Spleen (tissue), 11 donors: Measurements from ENCODE around the gene NYNRIN. TPM values are rescaled to one million over a fixed set of nuclear protein-coding genes. Genes with fewer than 3 reads are reported as not detected.
A peak's percentile ranks its signal among the peaks of the same experiment; 100 is the strongest.

ENCODE experiments used
- DNase-seq: peaks from one replicate; pipeline ENCODE4 v3.0.0-alpha.2; 2020
- H3K27ac ChIP-seq, 8 donors: fragments of 200-600 bp; sonication (generic) in 7 of 8; 1 replicate in 4 of 8; 2 replicates in 4 of 8; pipeline versions ENCODE4 v1.5.0 to v1.8.0; 2016 to 2021; ENCODE audit warnings: inconsistent platforms in 4 of 8, mild to moderate bottlenecking in 4 of 8, moderate library complexity in 1 of 8
- H3K27me3 ChIP-seq, 7 donors: fragments of 200-600 bp; sonication (generic) in 6 of 7; replicated peaks in 1 of 7; 1 replicate in 4 of 7; 2 replicates in 3 of 7; pipeline versions ENCODE4 v1.5.0 to v1.8.0; 2016 to 2021; ENCODE audit warnings: inconsistent platforms in 3 of 7, mild to moderate bottlenecking in 1 of 7
- H3K36me3 ChIP-seq, 6 donors: fragments of 200-600 bp; sonication (generic) in 5 of 6; 1 replicate in 4 of 6; 2 replicates in 2 of 6; pipeline versions ENCODE4 v1.5.0 to v1.8.0; 2016 to 2021; ENCODE audit warnings: inconsistent platforms in 2 of 6
- H3K4me1 ChIP-seq, 6 donors: fragments of 200-600 bp; sonication (generic) in 5 of 6; 1 replicate in 3 of 6; 2 replicates in 3 of 6; pipeline versions ENCODE4 v1.5.0 to v1.8.0; 2016 to 2021; ENCODE audit warnings: inconsistent platforms in 3 of 6
- H3K4me3 ChIP-seq, 8 donors: fragments of 200-600 bp; sonication (generic) in 7 of 8; 1 replicate in 4 of 8; 2 replicates in 4 of 8; pipeline versions ENCODE4 v1.5.0 to v1.8.0; 2016 to 2021; ENCODE audit warnings: inconsistent platforms in 4 of 8, mild to moderate bottlenecking in 4 of 8, moderate library complexity in 2 of 8
- H3K9me3 ChIP-seq, 8 donors: fragments of 200-600 bp; sonication (generic) in 7 of 8; 1 replicate in 4 of 8; 2 replicates in 4 of 8; pipeline versions ENCODE4 v1.5.0 to v1.8.0; 2016 to 2021; ENCODE audit warnings: inconsistent platforms in 4 of 8
- CTCF ChIP-seq, 11 experiments: fragments of 200-600 bp in 7 of 11; fragments of 450-650 bp in 4 of 11; sonication (generic) in 4 of 11; IDR thresholded peaks in 8 of 11; conservative IDR thresholded peaks in 3 of 11; 1 replicate in 7 of 11; 2 replicates in 4 of 11; pipeline versions ENCODE4 v1.4.0 to v1.8.0; 2016 to 2021; ENCODE audit warnings: antibody characterized with exemption in 11 of 11, inconsistent platforms in 4 of 11, mild to moderate bottlenecking in 1 of 11
- POLR2A ChIP-seq, 3 donors: fragments of 450-650 bp; IDR thresholded peaks; one replicate each; pipeline ENCODE4 v1.5.1; 2017; ENCODE audit warnings: antibody characterized with exemption in 3 of 3, mild to moderate bottlenecking in 1 of 3
- POLR2AphosphoS5 ChIP-seq, 3 donors: sonication (generic); formaldehyde crosslinking; IDR thresholded peaks; one replicate each; pipeline ENCODE4 v1.5.1; 2017; ENCODE audit warnings: antibody characterized with exemption in 3 of 3
- WGBS, 5 donors: extraction: QIAGEN DNeasy Blood & Tissue Kit in 3 of 5; methylation state at CpG; one replicate each; pipeline versions ENCODE4 v1.1.5 to v1.1.7; 2013 to 2018; 5-methylcytosine and 5-hydroxymethylcytosine counted together
- intact Hi-C: fragments of 100-400 bp; cut with DNase I; formaldehyde crosslinking; loops from one replicate; pipeline ENCODE4 v1.15.0; 2023; ENCODE audit warnings: low total_unique reads
- polyA plus RNA-seq, 3 donors: library from polyadenylated mRNA; stranded (reverse); fragments of 200-250 nt; gene quantifications; one replicate each; pipeline ENCODE4 v1.2.1, GENCODE V29; 2013
- total RNA-seq, 7 donors: library from RNA; depleted of rRNA in 3 of 7; stranded (reverse); fragments of >200 nt in 3 of 7; fragmentation: NEBNext Ultra II Directional in 4 of 7; extraction: Animal tissue kit (Norgen Biotek cat#: 25700) in 4 of 7; gene quantifications; one replicate each; pipeline versions ENCODE4 v1.1.0 to v1.2.1, GENCODE V29; 2016 to 2021
- donor health status: healthy with polysubstance abuse.
- donor health status: DM: no; HTN: no; CAD: no; lungs with moderate emphysema.
- donor health status: DM: no; HTN: no; CAD: no.
- donor health status: Bipolar disorder and iron deficiency.
- donor health status: healthy.
- donor health status: DM: no; HTN: no; CAD: no.
- donor health status: DM: yes; HTN: yes; CAD: no.

The NYNRIN gene
- total and polyA plus RNA-seq, 10 donors: 0.87 to 18.0 (median 10.5) TPM

DNA sequence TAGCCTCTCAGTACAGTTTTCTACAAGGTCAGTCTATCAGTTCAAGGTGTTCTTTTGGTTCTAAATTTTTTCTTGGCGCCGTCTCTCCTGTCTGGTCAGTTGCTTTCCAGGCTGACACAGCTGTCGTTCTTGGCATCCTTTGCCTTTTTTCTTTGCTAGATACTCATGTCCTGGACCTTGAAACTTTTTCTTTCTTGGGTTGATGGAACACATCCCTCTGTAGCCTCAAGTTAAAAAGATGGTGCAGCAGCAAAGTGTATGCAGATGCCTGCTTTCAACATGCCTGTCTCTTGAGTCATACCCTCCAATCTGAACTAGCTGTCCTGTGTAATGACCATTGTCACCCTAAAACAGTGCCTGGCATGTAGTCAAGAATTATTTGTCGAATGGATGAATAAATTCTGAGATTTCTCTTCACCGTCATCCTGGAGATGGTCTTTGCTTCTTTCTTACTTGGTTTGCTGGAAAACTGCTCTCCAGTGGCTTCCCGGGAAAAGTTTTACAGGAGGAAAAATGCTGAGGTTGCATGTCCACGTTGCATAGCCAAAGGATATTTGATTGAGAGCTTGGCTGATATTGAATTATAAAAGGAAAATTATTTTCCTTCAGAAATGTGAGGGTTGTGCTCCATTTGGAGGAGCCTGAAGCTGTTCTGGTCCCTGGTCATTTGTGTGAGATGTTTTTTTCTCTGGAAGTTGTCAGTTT, 4.6 kb downstream of the NYNRIN start:
- no peaks in the 10 kb centered on the region for H3K9me3 ChIP-seq
- peak overlapping the region in 2 of 8 donors; percentile 10 to 13 for H3K27ac ChIP-seq
- no peak for DNase-seq
- H3K36me3 ChIP-seq: peaks cover 0 to 7% (median 0%) of the 10 kb centered on the region in 6 donors
- H3K4me3 ChIP-seq: no peak overlapping the region
- H3K27me3 ChIP-seq: peaks cover 0 to 20% (median 0%) of the 10 kb centered on the region in 7 donors
- H3K4me1 ChIP-seq: peaks cover 10 to 42% (median 26%) of the 10 kb centered on the region in 6 donors
- TF ChIP-seq POLR2A (IDR thresholded peaks at IDR 0.05) (no peak), POLR2AphosphoS5 (IDR thresholded peaks at IDR 0.05) (no peak), CTCF (IDR thresholded peaks at IDR 0.05 in 8 of 11, conservative IDR thresholded peaks at IDR 0.05 in 3 of 11) (no peak)
- intact Hi-C loops: no loop called here
- 61 to 85% (median 76%) methylated on average over 7 of the region's 7 CpGs for WGBS, 5 donors

DNA sequence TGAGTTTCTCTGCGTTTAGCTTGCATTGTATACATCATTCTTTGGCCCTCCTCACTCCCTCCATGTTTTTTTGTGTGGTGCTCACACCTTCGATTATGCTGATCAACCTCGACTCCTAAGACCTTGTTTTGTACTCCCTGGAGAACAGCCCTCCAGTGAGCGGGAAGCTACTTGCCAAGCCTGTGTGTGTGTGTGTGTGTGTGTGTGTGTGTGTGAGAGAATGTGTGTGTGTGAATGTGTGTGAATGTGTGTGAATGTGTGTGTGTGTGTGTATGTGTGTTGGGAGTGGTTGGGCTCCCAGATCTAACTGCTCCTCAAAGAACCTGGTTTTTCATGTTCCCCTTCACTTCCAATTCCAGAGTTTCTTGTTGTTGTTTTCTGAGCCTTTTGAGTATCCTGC, 6.0 kb downstream of the NYNRIN start:
- 77 to 87% (median 84%) methylated on average over 4 of the region's 4 CpGs for WGBS, 5 donors
- peaks cover 0 to 8% (median 0%) of the 10 kb centered on the region in 7 donors for H3K27me3 ChIP-seq
- TF ChIP-seq POLR2AphosphoS5 (IDR thresholded peaks at IDR 0.05) (no peak), CTCF (IDR thresholded peaks at IDR 0.05 in 8 of 11, conservative IDR thresholded peaks at IDR 0.05 in 3 of 11) (no peak), POLR2A (IDR thresholded peaks at IDR 0.05) (no peak)

GRCh38 chr14:24406416-24406815, 7.6 kb downstream of the NYNRIN start:
- H3K27ac ChIP-seq: no peak overlapping the region
- H3K4me1 ChIP-seq: peaks cover 0 to 20% (median 5%) of the 10 kb centered on the region in 6 donors
- no peaks in the 10 kb centered on the region for H3K9me3 ChIP-seq
- intact Hi-C loops: no loop called here
- TF ChIP-seq POLR2AphosphoS5 (IDR thresholded peaks at IDR 0.05) (no peak), POLR2A (IDR thresholded peaks at IDR 0.05) (no peak), CTCF (IDR thresholded peaks at IDR 0.05 in 8 of 11, conservative IDR thresholded peaks at IDR 0.05 in 3 of 11) (no peak)
- H3K4me3 ChIP-seq: no peak overlapping the region
- 87 to 96% (median 90%) methylated on average over 6 of the region's 6 CpGs for WGBS, 5 donors
- H3K36me3 ChIP-seq: peaks cover 0 to 34% (median 0%) of the 10 kb centered on the region in 6 donors
- no peak for DNase-seq
- H3K27me3 ChIP-seq: no peaks in the 10 kb centered on the region

More for the DNA sequence above, 6.0 kb downstream of the NYNRIN start:
- peaks cover 0 to 21% (median 0%) of the 10 kb centered on the region in 6 donors for H3K36me3 ChIP-seq
- DNase-seq: no peak
- H3K4me3 ChIP-seq: no peak overlapping the region
- peaks cover 3 to 28% (median 14%) of the 10 kb centered on the region in 6 donors for H3K4me1 ChIP-seq
- no peaks in the 10 kb centered on the region for H3K9me3 ChIP-seq
- intact Hi-C loops: no loop called here
- no peak overlapping the region for H3K27ac ChIP-seq

- no peak for DNase-seq
- no peak for TF ChIP-seq CTCF (IDR thresholded peaks at IDR 0.05 in 8 of 11, conservative IDR thresholded peaks at IDR 0.05 in 3 of 11)
- no peak for TF ChIP-seq POLR2A (IDR thresholded peaks at IDR 0.05)
- no peak for TF ChIP-seq POLR2AphosphoS5 (IDR thresholded peaks at IDR 0.05)
- Histone ChIP-seq H3K4me1 (peaks cover 0 to 13% (median under 1%) of the 10 kb centered on the region in 6 donors), H3K9me3 (no peaks in the 10 kb centered on the region), H3K27ac (no peak overlapping the region), H3K36me3 (peaks cover 0 to 36% (median 0%) of the 10 kb centered on the region in 6 donors), H3K4me3 (no peak overlapping the region), H3K27me3 (no peaks in the 10 kb centered on the region)
- WGBS, 5 donors: 92 to 93% (median 92%) methylated on average over 13 to 18 of the region's 18 CpGs
- intact Hi-C loops: no loop called here
Measured at GRCh38 chr14:24407608-24408325, 9.0 kb downstream of the NYNRIN start.
